ENCODE data around the gene BLZF1.
"Not testable (repeated sequence)": the region's sequence is repeated elsewhere in the genome, so short reads cannot be mapped to it uniquely, and the experiment has no call there.

The BLZF1 gene

DNA sequence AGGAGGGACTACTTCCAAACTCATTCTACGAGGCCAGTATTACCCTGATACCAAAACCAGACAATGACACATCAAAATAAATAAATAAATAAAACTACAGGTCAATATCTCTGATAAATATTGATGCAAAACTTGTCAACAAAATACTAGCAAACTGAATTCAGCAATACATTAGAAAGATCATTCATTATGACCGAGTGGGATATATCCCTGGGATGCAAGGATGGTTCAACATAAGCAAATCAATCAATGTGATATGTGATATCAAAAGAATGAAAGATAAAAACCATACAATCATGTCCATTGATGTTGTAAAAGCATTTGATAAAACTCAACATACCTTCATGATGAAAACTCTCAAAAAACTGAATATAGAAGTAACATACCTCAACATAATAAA, 37.1 kb upstream of the BLZF1 start:
- Histone ChIP-seq H3K9me3 (ENCODE audit: low read length) (no peaks in the 10 kb centered on the region), H3K79me2 (ENCODE audit: insufficient read depth, low read length) (no peaks in the 10 kb centered on the region), H3K4me2 (ENCODE audit: low read length) (no peak overlapping the region), H4K20me1 (ENCODE audit: insufficient read depth, low read length) (no peaks in the 10 kb centered on the region), H3K9me2 (ENCODE audit: low read depth, low read length) (no peaks in the 10 kb centered on the region), H2AFZ (ENCODE audit: low read length) (no peak overlapping the region), H3K4me3 (ENCODE audit: low read depth, low read length, poor library complexity, severe bottlenecking) (no peak overlapping the region), H3K9ac (ENCODE audit: low read length) (no peak overlapping the region), H3K27ac (ENCODE audit: low read depth, low read length, poor library complexity, severe bottlenecking) (no peak overlapping the region), H3K36me3 (ENCODE audit: insufficient read depth, low read length) (no peaks in the 10 kb centered on the region), H3F3A (ENCODE audit: insufficient read depth, low read length) (no peaks in the 10 kb centered on the region), H3K27me3 (ENCODE audit: insufficient read depth, low read length) (no peaks in the 10 kb centered on the region), H3K4me1 (ENCODE audit: insufficient read depth, low read length, severe bottlenecking) (peaks cover 10% of the 10 kb centered on the region)
- TF ChIP-seq EZH2 (IDR thresholded peaks at IDR 0.05; ENCODE audit: borderline replicate concordance, low read length) (no peak), CTCF (IDR thresholded peaks at IDR 0.05; ENCODE audit: low read length) (no peak)

DNA sequence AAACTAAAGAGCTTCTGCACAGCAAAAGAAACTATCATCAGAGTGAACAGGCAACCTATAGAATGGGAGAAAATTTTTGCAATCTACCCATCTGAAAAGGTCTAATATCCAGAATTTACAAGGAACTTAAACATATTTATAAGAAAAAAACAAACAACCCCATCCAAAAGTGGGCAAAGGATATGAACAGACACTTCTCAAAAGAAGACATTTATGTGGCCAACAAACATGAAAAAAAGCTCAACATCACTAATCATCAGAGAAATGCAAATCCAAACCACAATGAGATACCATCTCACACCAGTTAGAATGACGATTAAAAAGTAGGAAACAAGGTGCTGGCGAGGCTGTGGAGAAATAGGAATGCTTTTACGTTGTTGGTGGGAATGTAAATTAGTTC, 33.3 kb upstream of the BLZF1 start:
- H4K20me1 ChIP-seq (ENCODE audit: insufficient read depth, low read length); H3K4me3 ChIP-seq (ENCODE audit: low read depth, low read length, poor library complexity, severe bottlenecking); H3K27me3 ChIP-seq (ENCODE audit: insufficient read depth, low read length); H3K9me2 ChIP-seq (ENCODE audit: low read depth, low read length); H3K4me2 ChIP-seq (ENCODE audit: low read length); H3K36me3 ChIP-seq (ENCODE audit: insufficient read depth, low read length); H3F3A ChIP-seq (ENCODE audit: insufficient read depth, low read length); H2AFZ ChIP-seq (ENCODE audit: low read length); H3K27ac ChIP-seq (ENCODE audit: low read depth, low read length, poor library complexity, severe bottlenecking); H3K4me1 ChIP-seq (ENCODE audit: insufficient read depth, low read length, severe bottlenecking); H3K9me3 ChIP-seq (ENCODE audit: low read length); H3K79me2 ChIP-seq (ENCODE audit: insufficient read depth, low read length); H3K9ac ChIP-seq (ENCODE audit: low read length): not testable (repeated sequence)

GRCh38 chr1:169336947-169337715, 30.9 kb upstream of the BLZF1 start:
- H3K36me3 ChIP-seq (ENCODE audit: insufficient read depth, low read length); H3K79me2 ChIP-seq (ENCODE audit: insufficient read depth, low read length); H4K20me1 ChIP-seq (ENCODE audit: insufficient read depth, low read length); H3K27ac ChIP-seq (ENCODE audit: low read depth, low read length, poor library complexity, severe bottlenecking); H3K4me1 ChIP-seq (ENCODE audit: insufficient read depth, low read length, severe bottlenecking); H3K27me3 ChIP-seq (ENCODE audit: insufficient read depth, low read length); H3K9me3 ChIP-seq (ENCODE audit: low read length); H3K4me3 ChIP-seq (ENCODE audit: low read depth, low read length, poor library complexity, severe bottlenecking); H2AFZ ChIP-seq (ENCODE audit: low read length); H3K9me2 ChIP-seq (ENCODE audit: low read depth, low read length); H3K4me2 ChIP-seq (ENCODE audit: low read length); H3F3A ChIP-seq (ENCODE audit: insufficient read depth, low read length); H3K9ac ChIP-seq (ENCODE audit: low read length): not testable (repeated sequence)

DNA sequence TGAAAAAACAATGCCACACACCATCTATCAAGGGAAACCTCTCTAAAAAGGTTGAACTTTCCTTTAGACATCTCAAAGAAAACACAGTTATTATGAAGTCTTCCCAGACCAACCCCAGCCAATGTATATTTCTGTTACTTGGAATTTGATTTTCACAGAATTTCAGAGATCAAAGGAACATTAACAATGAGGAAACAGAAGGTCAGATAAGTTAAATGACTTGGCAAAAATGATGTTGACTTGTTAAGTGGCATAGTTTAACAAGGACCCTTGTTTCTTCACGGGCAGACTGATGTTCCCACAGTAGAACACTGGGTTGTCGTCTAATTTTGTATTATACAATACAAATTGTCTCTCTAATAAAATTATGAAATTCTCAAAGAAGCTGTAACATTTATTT, 29.4 kb upstream of the BLZF1 start:
- Histone ChIP-seq H3K4me2 (ENCODE audit: low read length) (no peak overlapping the region), H3K9ac (ENCODE audit: low read length) (no peak overlapping the region), H3K27me3 (ENCODE audit: insufficient read depth, low read length) (no peaks in the 10 kb centered on the region), H3K79me2 (ENCODE audit: insufficient read depth, low read length) (no peaks in the 10 kb centered on the region), H4K20me1 (ENCODE audit: insufficient read depth, low read length) (no peaks in the 10 kb centered on the region), H3K9me3 (ENCODE audit: low read length) (no peaks in the 10 kb centered on the region), H3K9me2 (ENCODE audit: low read depth, low read length) (no peaks in the 10 kb centered on the region), H3K4me1 (ENCODE audit: insufficient read depth, low read length, severe bottlenecking) (no peaks in the 10 kb centered on the region), H3K4me3 (ENCODE audit: low read depth, low read length, poor library complexity, severe bottlenecking) (no peak overlapping the region), H3K36me3 (ENCODE audit: insufficient read depth, low read length) (no peaks in the 10 kb centered on the region), H3K27ac (ENCODE audit: low read depth, low read length, poor library complexity, severe bottlenecking) (no peak overlapping the region), H2AFZ (ENCODE audit: low read length) (no peak overlapping the region), H3F3A (ENCODE audit: insufficient read depth, low read length) (no peaks in the 10 kb centered on the region)
- no peak for TF ChIP-seq EZH2 (IDR thresholded peaks at IDR 0.05; ENCODE audit: borderline replicate concordance, low read length)
